Hematopoietic multipotent progenitor cell treated with erythropoietin and hydrocortisone succinate and interleukin-3 and kit ligand, for 17 days (in vitro differentiated cells): ENCODE data around the gene IFFO2.

Source experiments
- DNase-seq: peaks from one replicate; pipeline ENCODE4 v3.0.0-alpha.2; 2015; ENCODE audit warnings: low spot score

The IFFO2 gene

GRCh38 chr1:18956193-18957135 lies at the start of gene IFFO2:
TSS of gene IFFO2 (minus strand) at chr1:18956676. CDS start at chr1:18956332, 344 bp downstream.
- DNase-seq, result peak; percentile 96

GRCh38 chr1:19006000-19006399 lies 49.5 kb upstream of the IFFO2 start:
- DNase-seq, result no peak

GRCh38 chr1:19003371-19004290 lies 47.2 kb upstream of the IFFO2 start:
- DNase-seq, result no peak

GRCh38 chr1:19000065-19000464 lies 43.6 kb upstream of the IFFO2 start:
- DNase-seq, result no peak

- no peak for DNase-seq
These were observed 42.9 kb upstream of the IFFO2 start for GRCh38 chr1:18999359-18999758.

GRCh38 chr1:18998016-18998724 lies 41.7 kb upstream of the IFFO2 start:
- no peak for DNase-seq

GRCh38 chr1:18997508-18997907 lies 41.0 kb upstream of the IFFO2 start:
- DNase-seq, result no peak

- DNase-seq, result no peak
These were observed 40.2 kb upstream of the IFFO2 start for GRCh38 chr1:18996548-18997177.

GRCh38 chr1:18994381-18994780 lies 37.9 kb upstream of the IFFO2 start:
- no peak for DNase-seq

GRCh38 chr1:18992646-18993045 lies 36.2 kb upstream of the IFFO2 start:
- DNase-seq, result no peak

- no peak for DNase-seq
These were observed 35.1 kb upstream of the IFFO2 start for GRCh38 chr1:18991585-18991984.

- no peak for DNase-seq
These were observed 33.4 kb upstream of the IFFO2 start for GRCh38 chr1:18989896-18990295.

- no peak for DNase-seq
These were observed 32.8 kb upstream of the IFFO2 start for GRCh38 chr1:18989176-18989799.

GRCh38 chr1:18981242-18981641 lies 24.8 kb upstream of the IFFO2 start:
- no peak for DNase-seq

- DNase-seq, result no peak
These were observed 22.2 kb upstream of the IFFO2 start for GRCh38 chr1:18978706-18979105.

- DNase-seq, result no peak
These were observed 21.0 kb upstream of the IFFO2 start for GRCh38 chr1:18977428-18977827.

GRCh38 chr1:18976096-18976495 lies 19.6 kb upstream of the IFFO2 start:
- no peak for DNase-seq

- no peak for DNase-seq
These were observed 18.1 kb upstream of the IFFO2 start for GRCh38 chr1:18974606-18975005.

- DNase-seq, result no peak
These were observed 17.5 kb upstream of the IFFO2 start for GRCh38 chr1:18974005-18974404.

GRCh38 chr1:18973446-18973955 lies 17.0 kb upstream of the IFFO2 start:
- no peak for DNase-seq

- no peak for DNase-seq
These were observed 16.5 kb upstream of the IFFO2 start for GRCh38 chr1:18972991-18973390.
